GM19438 (cell line): ENCODE data around the gene SPPL2A.
"Not testable (repeated sequence)": the region's sequence is repeated elsewhere in the genome, so short reads cannot be mapped to it uniquely, and the experiment has no call there.

Source experiments
- ATAC-seq: cut with Tn5 transposase; IDR thresholded peaks from one replicate; pipeline ENCODE4 v1.9.1; 2021; ENCODE audit warnings: low read depth; ENCODE audit not compliant: unreplicated experiment

Gene SPPL2A

GRCh38 chr15:50773389-50773788 is 7.9 kb upstream of the SPPL2A start:
- no peak for ATAC-seq

GRCh38 chr15:50767332-50767861 is 1.9 kb upstream of the SPPL2A start:
- ATAC-seq, result no peak

GRCh38 chr15:50764461-50765194 is 878 bp downstream of the SPPL2A start:
- peak; percentile 37 for ATAC-seq

- no peak for ATAC-seq
Observed at GRCh38 chr15:50758712-50759205, 6.7 kb downstream of the SPPL2A start.

- ATAC-seq, result no peak
Observed at GRCh38 chr15:50753463-50753862, 12.0 kb downstream of the SPPL2A start.

- ATAC-seq, result no peak
Observed at GRCh38 chr15:50751394-50751793, 14.1 kb downstream of the SPPL2A start.

GRCh38 chr15:50750227-50750705 is 15.2 kb downstream of the SPPL2A start:
- no peak for ATAC-seq

GRCh38 chr15:50747523-50747922 is 18.0 kb downstream of the SPPL2A start:
- ATAC-seq, result no peak

- ATAC-seq, result no peak
Observed at GRCh38 chr15:50744601-50745000, 20.9 kb downstream of the SPPL2A start.

GRCh38 chr15:50740955-50741354 is 24.6 kb downstream of the SPPL2A start:
- no peak for ATAC-seq

GRCh38 chr15:50736823-50737222 is 28.7 kb downstream of the SPPL2A start:
- no peak for ATAC-seq

- no peak for ATAC-seq
Observed at GRCh38 chr15:50735156-50735555, 30.4 kb downstream of the SPPL2A start.

GRCh38 chr15:50726315-50726714 is 39.2 kb downstream of the SPPL2A start:
- ATAC-seq, result no peak

GRCh38 chr15:50718700-50719125 is 46.8 kb downstream of the SPPL2A start:
- ATAC-seq, result no peak

GRCh38 chr15:50712018-50712417 is 53.5 kb downstream of the SPPL2A start:
- no peak for ATAC-seq

- ATAC-seq, result no peak
Observed at GRCh38 chr15:50710585-50710984, 54.9 kb downstream of the SPPL2A start.

GRCh38 chr15:50707878-50708427 is 57.6 kb downstream of the SPPL2A start:
- no peak for ATAC-seq

- no peak for ATAC-seq
Observed at GRCh38 chr15:50702762-50703334, 62.7 kb downstream of the SPPL2A start.

GRCh38 chr15:50698101-50698500 is 67.4 kb downstream of the SPPL2A start:
- ATAC-seq, result no peak

- ATAC-seq, result no peak
Observed at GRCh38 chr15:50697109-50697797, 68.3 kb downstream of the SPPL2A start.

GRCh38 chr15:50694634-50695165 is 70.8 kb downstream of the SPPL2A start:
- ATAC-seq, result not testable (repeated sequence)
